MCF 10A (cell line): ENCODE measurements around the gene HPN. TPM values are rescaled to one million over a fixed set of nuclear protein-coding genes. Genes with fewer than 3 reads are reported as not detected.

Source experiments
- BruUV-seq: library from RNA; stranded (reverse); fragments of 400-500 nt; replicated peaks from 2 replicates; lab custom pipeline; 2021; lab: Mats Ljungman, UMichigan
- CTCF ChIA-PET: fragments of 300-600 bp; sonication (Branson Sonifier 250); formaldehyde crosslinking; extraction: SDS; loops from one replicate; lab custom pipeline; 2021; ENCODE audit warnings: antibody characterized with exemption, inconsistent platforms; lab: Yijun Ruan, JAX
- POLR2A ChIA-PET: fragments of 300-600, 350-650 bp; sonication (Branson Sonifier 250); formaldehyde crosslinking; extraction: SDS; loops from one replicate; lab custom pipeline; 2020; ENCODE audit warnings: antibody characterized with exemption, inconsistent platforms; lab: Yijun Ruan, JAX
- DNase-seq: peaks from one replicate; pipeline ENCODE4 v3.0.0-alpha.2; 2018; ENCODE audit not compliant: unreplicated experiment
- H3K27ac Mint-ChIP-seq: one replicate; pipeline ENCODE4 v1.8.0; 2022; ENCODE audit warnings: mild to moderate bottlenecking, low read depth, mixed read lengths; ENCODE audit not compliant: unreplicated experiment
- H3K27me3 Mint-ChIP-seq: one replicate; pipeline ENCODE4 v1.8.0; 2022; ENCODE audit warnings: mixed read lengths; ENCODE audit not compliant: insufficient read depth, unreplicated experiment
- H3K36me3 Mint-ChIP-seq: one replicate; pipeline ENCODE4 v1.8.0; 2022; ENCODE audit warnings: mild to moderate bottlenecking, moderate library complexity, mixed read lengths; ENCODE audit not compliant: insufficient read depth, unreplicated experiment
- H3K4me1 Mint-ChIP-seq: one replicate; pipeline ENCODE4 v1.8.0; 2022; ENCODE audit warnings: mixed read lengths; ENCODE audit not compliant: insufficient read depth, unreplicated experiment
- H3K4me3 Mint-ChIP-seq: one replicate; pipeline ENCODE4 v1.8.0; 2022; ENCODE audit warnings: mild to moderate bottlenecking, moderate library complexity, mixed read lengths; ENCODE audit not compliant: unreplicated experiment
- H3K9me3 Mint-ChIP-seq: one replicate; pipeline ENCODE4 v1.8.0; 2022; ENCODE audit warnings: mixed read lengths; ENCODE audit not compliant: unreplicated experiment
- intact Hi-C: fragments of 100-400 bp; cut with micrococcal nuclease; formaldehyde crosslinking; loops from 2 replicates; pipeline ENCODE4 v1.14.1; 2022
- total RNA-seq: library from RNA; stranded (reverse); gene quantifications from 2 replicates; pipeline ENCODE4 v1.2.3, GENCODE V29; 2022
- TF ChIP-seq, protein P1 (sequence below): fragments of 200-600 bp; IDR thresholded peaks from one replicate; pipeline ENCODE4 v1.8.0; 2022; ENCODE audit warnings: antibody characterized with exemption, mild to moderate bottlenecking; ENCODE audit not compliant: unreplicated experiment

HPN gene
- total RNA-seq, 1 experiment from 2014 or later = not detected

DNA sequence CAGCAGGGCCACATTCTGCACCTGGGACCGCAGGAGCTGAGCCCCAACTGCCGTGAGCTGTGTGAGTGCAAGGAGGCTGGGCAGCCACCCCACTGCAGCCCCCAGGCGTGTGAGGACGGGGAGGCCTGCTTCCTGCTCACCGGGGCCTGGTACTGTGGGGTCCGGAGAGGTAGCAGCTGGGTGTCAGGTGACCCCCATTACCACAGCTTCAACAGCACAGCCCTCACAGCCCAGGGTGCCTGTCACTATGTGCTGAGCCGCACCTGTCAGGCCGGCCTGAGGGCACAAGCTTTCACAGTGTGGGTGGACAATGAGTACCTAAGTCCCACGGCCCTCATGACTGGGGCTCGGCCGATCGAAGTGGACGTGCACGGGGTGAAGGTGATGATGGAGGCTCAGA, 38.3 kb downstream of the HPN start:
- TF ChIP-seq, protein P1, sequence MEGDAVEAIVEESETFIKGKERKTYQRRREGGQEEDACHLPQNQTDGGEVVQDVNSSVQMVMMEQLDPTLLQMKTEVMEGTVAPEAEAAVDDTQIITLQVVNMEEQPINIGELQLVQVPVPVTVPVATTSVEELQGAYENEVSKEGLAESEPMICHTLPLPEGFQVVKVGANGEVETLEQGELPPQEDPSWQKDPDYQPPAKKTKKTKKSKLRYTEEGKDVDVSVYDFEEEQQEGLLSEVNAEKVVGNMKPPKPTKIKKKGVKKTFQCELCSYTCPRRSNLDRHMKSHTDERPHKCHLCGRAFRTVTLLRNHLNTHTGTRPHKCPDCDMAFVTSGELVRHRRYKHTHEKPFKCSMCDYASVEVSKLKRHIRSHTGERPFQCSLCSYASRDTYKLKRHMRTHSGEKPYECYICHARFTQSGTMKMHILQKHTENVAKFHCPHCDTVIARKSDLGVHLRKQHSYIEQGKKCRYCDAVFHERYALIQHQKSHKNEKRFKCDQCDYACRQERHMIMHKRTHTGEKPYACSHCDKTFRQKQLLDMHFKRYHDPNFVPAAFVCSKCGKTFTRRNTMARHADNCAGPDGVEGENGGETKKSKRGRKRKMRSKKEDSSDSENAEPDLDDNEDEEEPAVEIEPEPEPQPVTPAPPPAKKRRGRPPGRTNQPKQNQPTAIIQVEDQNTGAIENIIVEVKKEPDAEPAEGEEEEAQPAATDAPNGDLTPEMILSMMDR = no peak
- CTCF ChIA-PET = interaction anchor here (0.6 to 2.7 kb wide), 5 partner anchors 11 to 1633 kb away, joined by 3 to 15 read pairs (median 3); no protein-coding TSS in a partner anchor
- H3K4me1 Mint-ChIP-seq = no peaks in the 10 kb centered on the region
- DNase-seq = no peak
- intact Hi-C loops = loop anchor here (10.0 kb wide), 1 partner anchor 105 kb away; no protein-coding TSS in a partner anchor
- BruUV-seq = no TSS peak
- H3K36me3 Mint-ChIP-seq = no peaks in the 10 kb centered on the region
- no peak overlapping the region for H3K27ac Mint-ChIP-seq
- POLR2A ChIA-PET = no interaction called here
- peaks cover 17% of the 10 kb centered on the region for H3K27me3 Mint-ChIP-seq
- H3K4me3 Mint-ChIP-seq = no peak overlapping the region
- no peaks in the 10 kb centered on the region for H3K9me3 Mint-ChIP-seq

DNA sequence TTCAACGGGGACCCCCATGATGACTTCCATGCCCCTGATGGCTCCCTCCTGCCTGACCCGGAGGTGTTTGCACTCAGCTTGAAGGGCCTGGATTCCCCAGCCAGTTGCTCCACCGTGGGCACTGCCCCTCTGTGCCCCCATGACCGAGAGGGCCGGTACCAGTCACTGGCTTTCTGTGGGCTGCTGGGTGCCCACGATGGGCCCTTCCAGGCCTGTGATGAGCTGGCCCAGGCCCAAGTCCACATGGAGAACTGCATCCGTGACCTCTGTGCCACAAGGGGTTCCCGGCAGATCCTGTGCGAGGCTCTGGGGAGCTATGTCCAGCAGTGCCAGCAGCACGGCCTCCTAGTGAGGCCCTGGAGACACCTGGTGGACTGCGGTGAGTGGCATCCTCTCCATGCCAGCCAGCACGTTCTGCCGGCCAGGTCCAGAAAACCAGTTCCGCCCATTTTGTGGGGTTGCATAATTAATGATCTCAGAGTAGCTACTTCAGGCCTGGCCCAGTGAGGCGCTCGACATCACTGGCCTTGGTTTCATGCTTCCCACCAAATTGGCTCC, 39.2 kb downstream of the HPN start:
- H3K27ac Mint-ChIP-seq = no peak overlapping the region
- H3K4me1 Mint-ChIP-seq = no peaks in the 10 kb centered on the region
- ChIA-PET CTCF (interaction anchor here (0.6 to 2.7 kb wide), 9 partner anchors 8 to 1634 kb away, joined by 3 to 15 read pairs (median 4); no protein-coding TSS in a partner anchor), POLR2A (interaction anchor here (0.8 kb wide), 1 partner anchor 44 kb away, joined by 3 read pairs; no protein-coding TSS in a partner anchor)
- DNase-seq = no peak
- intact Hi-C loops = loop anchor here (10.0 kb wide), 1 partner anchor 106 kb away; no protein-coding TSS in a partner anchor
- no peaks in the 10 kb centered on the region for H3K9me3 Mint-ChIP-seq
- no peak overlapping the region for H3K4me3 Mint-ChIP-seq
- H3K27me3 Mint-ChIP-seq = peaks cover 17% of the 10 kb centered on the region
- H3K36me3 Mint-ChIP-seq = no peaks in the 10 kb centered on the region
- no TSS peak for BruUV-seq
- TF ChIP-seq, protein P1 = no peak

DNA sequence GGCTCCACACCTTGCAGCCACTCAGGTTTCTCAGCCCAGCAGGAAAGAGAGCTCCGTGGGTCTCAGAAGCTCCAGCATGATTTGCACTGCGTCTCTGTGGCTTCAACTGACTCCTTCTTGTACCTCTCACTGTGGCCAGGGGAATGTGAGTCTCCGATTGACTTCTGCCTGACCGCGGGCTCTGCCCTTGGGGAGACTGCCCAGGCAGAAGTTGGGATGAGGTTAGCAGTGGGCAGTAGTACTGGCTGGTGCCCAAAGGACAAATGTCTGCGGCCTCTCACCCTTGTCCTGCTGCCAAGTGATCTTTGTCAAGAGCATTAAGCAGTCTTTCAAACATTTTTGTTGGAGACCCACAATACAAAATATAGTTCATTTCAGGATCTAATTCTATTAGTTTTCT, 39.7 kb downstream of the HPN start:
- TF ChIP-seq, protein P1 = no peak
- Mint-ChIP-seq H3K4me1 (no peaks in the 10 kb centered on the region), H3K27me3 (peaks cover 17% of the 10 kb centered on the region), H3K9me3 (no peaks in the 10 kb centered on the region), H3K27ac (no peak overlapping the region), H3K36me3 (no peaks in the 10 kb centered on the region), H3K4me3 (no peak overlapping the region)
- no peak for DNase-seq
- no TSS peak for BruUV-seq
- ChIA-PET POLR2A (interaction anchor here (0.8 kb wide), 1 partner anchor 43 kb away, joined by 3 read pairs; no protein-coding TSS in a partner anchor), CTCF (interaction anchor here (0.6 to 2.7 kb wide), 10 partner anchors 8 to 193 kb away, joined by 3 to 15 read pairs (median 4); no protein-coding TSS in a partner anchor)
- intact Hi-C loops = loop anchor here (10.0 kb wide), 1 partner anchor 106 kb away; no protein-coding TSS in a partner anchor

DNA sequence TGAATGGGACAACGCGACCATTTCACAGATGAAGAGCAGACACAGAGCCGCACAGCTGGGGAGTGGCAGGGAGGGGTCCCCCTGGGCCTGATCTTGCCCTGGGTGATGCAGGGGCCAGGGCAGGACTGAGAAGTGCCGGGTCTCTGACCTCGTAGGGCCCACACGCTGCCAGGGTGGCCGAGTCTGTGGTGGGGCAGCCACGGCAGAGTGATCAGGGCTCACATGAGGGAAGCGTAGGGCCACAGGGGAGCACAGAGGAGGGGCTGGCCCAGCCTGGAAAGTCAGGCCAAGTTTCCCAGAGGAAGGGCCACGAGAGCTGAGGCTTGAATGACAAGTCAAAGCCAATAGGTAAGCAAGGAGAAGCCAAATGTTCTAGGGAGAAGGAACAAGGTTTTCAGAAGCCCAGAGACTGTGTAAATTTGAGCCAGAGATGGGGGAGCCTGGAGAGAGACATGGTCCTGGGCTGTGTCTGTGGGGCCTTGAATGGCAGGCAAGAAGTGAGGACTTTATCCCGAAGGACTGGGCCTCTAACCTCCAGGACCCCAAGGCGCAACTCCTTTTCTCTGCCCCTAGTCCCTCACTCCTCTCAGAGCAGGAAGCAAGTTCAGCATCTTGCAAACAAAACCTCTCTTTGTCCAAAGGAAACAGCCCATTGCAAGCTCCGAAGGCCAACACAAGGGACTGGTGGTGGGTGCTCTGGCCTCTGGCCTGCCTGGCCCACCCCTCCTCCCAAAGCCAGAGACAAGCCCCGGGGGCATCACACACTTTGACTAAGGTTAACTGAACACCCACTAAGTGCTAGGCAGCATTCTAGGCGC, 42.4 kb downstream of the HPN start:
- TF ChIP-seq, protein P1 = no peak
- BruUV-seq = no TSS peak
- intact Hi-C loops = loop anchor here (10.0 kb wide), 1 partner anchor 109 kb away; no protein-coding TSS in a partner anchor
- no peak for DNase-seq
- Mint-ChIP-seq H3K27me3 (peaks cover 8% of the 10 kb centered on the region), H3K4me3 (no peak overlapping the region), H3K27ac (no peak overlapping the region), H3K9me3 (no peaks in the 10 kb centered on the region), H3K4me1 (peaks cover 4% of the 10 kb centered on the region), H3K36me3 (no peaks in the 10 kb centered on the region)
- CTCF ChIA-PET = interaction anchor here (0.6 to 1.6 kb wide), 4 partner anchors 17 to 335 kb away, joined by 3 to 4 read pairs (median 4); no protein-coding TSS in a partner anchor
- POLR2A ChIA-PET = interaction anchor here (0.7 kb wide), 1 partner anchor 815 kb away, joined by 3 read pairs; no protein-coding TSS in a partner anchor
